Measurements from ENCODE around the gene MAP7. TPM values are rescaled to one million over a fixed set of nuclear protein-coding genes. Genes with fewer than 3 reads are reported as not detected.

Gene MAP7
- total RNA-seq, 2 experiments from 2014 or later, result not detected

GRCh38 chr6:136511397-136511796 is 38.8 kb downstream of the MAP7 start:
- no peak overlapping the region for H2AFZ ChIP-seq (ENCODE audit: low read length)
- POLR2A ChIA-PET, result no interaction called here
- H3K79me2 ChIP-seq (ENCODE audit: insufficient read depth, low read depth, low read length), result no peaks in the 10 kb centered on the region
- TF ChIP-seq CTCF (conservative IDR thresholded peaks at IDR 0.05; ENCODE audit: low read length) (no peak), EZH2phosphoT487 (IDR thresholded peaks at IDR 0.05; ENCODE audit: borderline replicate concordance, low read depth, low read length) (no peak)
- no peak for DNase-seq (ENCODE audit: low spot score)
- no peaks in the 10 kb centered on the region for H4K20me1 ChIP-seq (ENCODE audit: insufficient read depth, low read length)
- intact Hi-C loops (cut with micrococcal nuclease; ENCODE audit: unreplicated experiment), result no loop called here
- no peaks in the 10 kb centered on the region for H3K4me1 ChIP-seq (ENCODE audit: insufficient read depth, low read length, poor library complexity, severe bottlenecking)
- no peaks in the 10 kb centered on the region for H3K9me2 ChIP-seq (ENCODE audit: insufficient read depth, low read length)
- H3K4me3 ChIP-seq (ENCODE audit: low read depth, low read length, poor library complexity, severe bottlenecking), result no peak overlapping the region
- BruUV-seq (replicated peaks), result no TSS peak
- H3K9me3 ChIP-seq (ENCODE audit: low read length), result no peaks in the 10 kb centered on the region
- H3K27ac ChIP-seq (ENCODE audit: low read depth, low read length, poor library complexity, severe bottlenecking), result no peak overlapping the region
- no peaks in the 10 kb centered on the region for H3K36me3 ChIP-seq (ENCODE audit: insufficient read depth, low read length)
- no peak overlapping the region for H3K4me2 ChIP-seq (ENCODE audit: low read length)
- CTCF ChIA-PET (ENCODE audit: unreplicated experiment), result no interaction called here

- ChIA-PET CTCF (ENCODE audit: unreplicated experiment) (no interaction called here), POLR2A (no interaction called here)
- Histone ChIP-seq H3K27ac (ENCODE audit: low read depth, low read length, poor library complexity, severe bottlenecking) (no peak overlapping the region), H3K4me3 (ENCODE audit: low read depth, low read length, poor library complexity, severe bottlenecking) (no peak overlapping the region), H3K9me2 (ENCODE audit: insufficient read depth, low read length) (no peaks in the 10 kb centered on the region), H2AFZ (ENCODE audit: low read length) (no peak overlapping the region), H3K9me3 (ENCODE audit: low read length) (no peaks in the 10 kb centered on the region), H3K36me3 (ENCODE audit: insufficient read depth, low read length) (no peaks in the 10 kb centered on the region), H3K4me1 (ENCODE audit: insufficient read depth, low read length, poor library complexity, severe bottlenecking) (no peaks in the 10 kb centered on the region), H3K79me2 (ENCODE audit: insufficient read depth, low read depth, low read length) (no peaks in the 10 kb centered on the region), H3K4me2 (ENCODE audit: low read length) (no peak overlapping the region), H4K20me1 (ENCODE audit: insufficient read depth, low read length) (no peaks in the 10 kb centered on the region)
- no TSS peak for BruUV-seq (replicated peaks)
- DNase-seq (ENCODE audit: low spot score), result no peak
- TF ChIP-seq EZH2phosphoT487 (IDR thresholded peaks at IDR 0.05; ENCODE audit: borderline replicate concordance, low read depth, low read length) (no peak), CTCF (conservative IDR thresholded peaks at IDR 0.05; ENCODE audit: low read length) (no peak)
- intact Hi-C loops (cut with micrococcal nuclease; ENCODE audit: unreplicated experiment), result no loop called here
Observed at GRCh38 chr6:136510782-136511181, 39.4 kb downstream of the MAP7 start.

GRCh38 chr6:136510299-136510698 is 39.9 kb downstream of the MAP7 start:
- TF ChIP-seq EZH2phosphoT487 (IDR thresholded peaks at IDR 0.05; ENCODE audit: borderline replicate concordance, low read depth, low read length) (no peak), CTCF (conservative IDR thresholded peaks at IDR 0.05; ENCODE audit: low read length) (no peak)
- Histone ChIP-seq H2AFZ (ENCODE audit: low read length) (no peak overlapping the region), H3K9me3 (ENCODE audit: low read length) (no peaks in the 10 kb centered on the region), H3K27ac (ENCODE audit: low read depth, low read length, poor library complexity, severe bottlenecking) (no peak overlapping the region), H3K79me2 (ENCODE audit: insufficient read depth, low read depth, low read length) (no peaks in the 10 kb centered on the region), H3K9me2 (ENCODE audit: insufficient read depth, low read length) (no peaks in the 10 kb centered on the region), H3K4me2 (ENCODE audit: low read length) (no peak overlapping the region), H3K4me3 (ENCODE audit: low read depth, low read length, poor library complexity, severe bottlenecking) (no peak overlapping the region), H3K36me3 (ENCODE audit: insufficient read depth, low read length) (no peaks in the 10 kb centered on the region), H3K4me1 (ENCODE audit: insufficient read depth, low read length, poor library complexity, severe bottlenecking) (no peaks in the 10 kb centered on the region), H4K20me1 (ENCODE audit: insufficient read depth, low read length) (no peaks in the 10 kb centered on the region)
- ChIA-PET CTCF (ENCODE audit: unreplicated experiment) (no interaction called here), POLR2A (interaction anchor here (1.2 kb wide), 1 partner anchor 135 kb away, joined by 3 read pairs; no protein-coding TSS in a partner anchor)
- DNase-seq (ENCODE audit: low spot score), result no peak
- no TSS peak for BruUV-seq (replicated peaks)
- intact Hi-C loops (cut with micrococcal nuclease; ENCODE audit: unreplicated experiment), result no loop called here
